Right cardiac atrium (tissue), 5 donors: Measurements from ENCODE around the gene STK32B. TPM values are rescaled to one million over a fixed set of nuclear protein-coding genes. Genes with fewer than 3 reads are reported as not detected.

Source experiments
- ATAC-seq, 2 donors: fragments of 200-7000 bp; cut with Tn5 transposase; one replicate each; pipeline versions ENCODE4 v1.8.0 to v1.9.1; 2020; ENCODE audit warnings: moderate library complexity in 2 of 2, mild to moderate bottlenecking in 1 of 2
- DNase-seq, 3 donors: peaks; one replicate each; pipeline ENCODE4 v3.0.0-alpha.2; 2020
- H3K27ac ChIP-seq: one replicate; pipeline ENCODE4 v1.5.1; 2013; ENCODE audit warnings: mild to moderate bottlenecking, low read length, control low read depth, moderate library complexity
- H3K27me3 ChIP-seq: one replicate; pipeline ENCODE4 v1.6.1; 2013; ENCODE audit not compliant: control insufficient read depth, insufficient read depth
- H3K4me1 ChIP-seq: one replicate; pipeline ENCODE4 v1.6.1; 2013; ENCODE audit warnings: low read length; ENCODE audit not compliant: control insufficient read depth, insufficient read depth
- H3K4me3 ChIP-seq: one replicate; pipeline ENCODE4 v1.5.1; 2013; ENCODE audit warnings: low read length, control low read depth
- H3K9me3 ChIP-seq: one replicate; pipeline ENCODE4 v1.6.1; 2013; ENCODE audit warnings: low read length; ENCODE audit not compliant: control insufficient read depth
- WGBS: extraction: QIAGEN DNeasy Blood & Tissue Kit; methylation state at CpG from one replicate; pipeline ENCODE4 v1.1.7; 2013; 5-methylcytosine and 5-hydroxymethylcytosine counted together
- intact Hi-C, 4 donors: fragments of 100-400 bp; cut with DNase I; formaldehyde crosslinking; loops; one replicate each; pipeline versions ENCODE4 v1.11.0 to v1.14.0; 2022 to 2023
- polyA plus RNA-seq: library from polyadenylated mRNA; stranded (reverse); fragments of 200-250 nt; gene quantifications from one replicate; pipeline ENCODE4 v1.2.3, GENCODE V29; 2013
- total RNA-seq, 4 donors: library from RNA; stranded (reverse); fragmentation: NEBNext Ultra II Directional; extraction: Animal tissue kit (Norgen Biotek cat#: 25700); gene quantifications; one replicate each; pipeline ENCODE4 v1.2.1, GENCODE V29; 2021
- donor health status: healthy with polysubstance abuse.
- donor health status: DM: no; HTN: yes; CAD: no.
- donor health status: DM: no; HTN: no; CAD: no.
- donor health status: DM: no; HTN: yes; CAD: no; lungs with severe emphysema.
- donor health status: DM: yes; HTN: yes; CAD: no.

STK32B gene
- total and polyA plus RNA-seq, 5 donors = 0.02 to 0.56 (median 0.29) TPM

DNA sequence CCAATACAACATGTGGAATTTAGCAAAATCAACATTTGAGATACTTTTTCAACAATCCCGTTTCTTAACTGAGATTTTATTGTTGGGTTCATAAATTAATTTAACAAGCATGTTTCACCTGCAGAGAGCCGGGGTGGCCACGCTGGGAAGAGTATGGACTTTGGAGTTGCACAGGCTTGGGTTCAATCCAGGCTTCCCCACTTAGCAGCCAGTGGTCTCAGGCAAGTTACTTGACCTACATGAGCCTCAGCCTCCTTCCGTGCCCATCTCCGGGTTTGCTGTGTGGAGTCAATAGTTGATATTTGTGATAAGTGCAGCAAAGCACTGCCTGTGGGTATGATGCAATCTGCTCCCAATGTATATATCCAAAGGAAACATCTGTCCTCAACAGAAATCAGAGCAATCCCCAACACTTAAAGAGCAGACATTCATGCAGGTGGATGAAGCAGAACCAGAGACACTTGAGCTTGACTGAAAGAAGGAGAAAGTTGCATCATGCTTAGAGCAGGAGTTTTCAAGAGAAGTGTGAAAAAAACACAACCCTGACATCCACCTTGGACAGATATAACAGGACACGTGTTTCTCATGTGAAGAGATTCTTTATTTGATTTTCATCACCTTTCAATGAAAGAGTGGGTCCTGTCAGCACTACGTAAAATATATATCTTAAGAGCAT is 37.1 kb upstream of the STK32B start:
- ATAC-seq (no peak), DNase-seq (no peak)
- 72% methylated on average over 7 of the region's 7 CpGs for WGBS

GRCh38 chr4:5018096-5018495 is 33.2 kb upstream of the STK32B start:
- 23% methylated on average over 2 of the region's 2 CpGs for WGBS
- H3K27ac ChIP-seq = no peak overlapping the region
- intact Hi-C loops = no loop called here
- H3K4me3 ChIP-seq = no peak overlapping the region
- no peaks in the 10 kb centered on the region for H3K27me3 ChIP-seq
- ATAC-seq (no peak), DNase-seq (no peak)
- no peaks in the 10 kb centered on the region for H3K9me3 ChIP-seq
- no peaks in the 10 kb centered on the region for H3K4me1 ChIP-seq

More for the DNA sequence above, 37.1 kb upstream of the STK32B start:
- H3K27ac ChIP-seq = no peak overlapping the region
- H3K4me3 ChIP-seq = no peak overlapping the region
- no peaks in the 10 kb centered on the region for H3K4me1 ChIP-seq
- intact Hi-C loops = no loop called here
- no peaks in the 10 kb centered on the region for H3K27me3 ChIP-seq
- no peaks in the 10 kb centered on the region for H3K9me3 ChIP-seq

DNA sequence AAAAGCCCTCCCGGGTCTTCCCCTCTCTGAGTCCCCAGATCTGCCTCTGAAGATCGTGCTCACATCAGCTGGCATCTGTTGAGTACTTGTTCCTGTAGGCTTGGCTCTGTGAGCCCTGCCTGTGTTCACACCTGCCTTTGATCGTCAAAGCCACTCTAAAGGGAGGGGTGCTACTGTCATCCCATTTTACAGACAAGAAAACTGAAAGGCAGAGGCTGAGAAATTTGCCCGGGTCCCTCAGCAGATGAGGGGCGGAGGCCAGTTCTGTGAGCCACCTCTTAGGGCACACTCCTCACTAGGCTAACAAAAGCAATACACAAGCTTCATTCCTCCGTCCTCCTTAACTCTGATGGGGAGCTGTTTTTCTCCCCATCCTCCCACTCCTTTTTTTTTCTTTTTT is 32.7 kb upstream of the STK32B start:
- WGBS = 39% methylated on average over 6 of the region's 6 CpGs
- no peaks in the 10 kb centered on the region for H3K9me3 ChIP-seq
- intact Hi-C loops = no loop called here
- H3K27ac ChIP-seq = no peak overlapping the region
- ATAC-seq (no peak), DNase-seq (no peak)
- H3K4me1 ChIP-seq = no peaks in the 10 kb centered on the region
- no peaks in the 10 kb centered on the region for H3K27me3 ChIP-seq
- H3K4me3 ChIP-seq = no peak overlapping the region

GRCh38 chr4:5019274-5019673 is 32.0 kb upstream of the STK32B start, which contains the start of gene CYTL1:
Gene CYTL1, minus strand, starts transcription at chr4:5019458. Its CDS starts 13 bp downstream, at chr4:5019445.
- Histone ChIP-seq H3K27ac (no peak within 1 kb of the TSS), H3K9me3 (no peaks in the 10 kb centered on the region), H3K4me3 (no peak within 1 kb of the TSS), H3K27me3 (no peaks in the 10 kb centered on the region), H3K4me1 (no peaks in the 10 kb centered on the region)
- peak in 2 of 3 donors; percentile 60 to 64 for DNase-seq
- intact Hi-C loops = no loop called here
- 5% methylated on average over 28 of the region's 28 CpGs for WGBS
- ATAC-seq = peak; percentile 47 to 61

DNA sequence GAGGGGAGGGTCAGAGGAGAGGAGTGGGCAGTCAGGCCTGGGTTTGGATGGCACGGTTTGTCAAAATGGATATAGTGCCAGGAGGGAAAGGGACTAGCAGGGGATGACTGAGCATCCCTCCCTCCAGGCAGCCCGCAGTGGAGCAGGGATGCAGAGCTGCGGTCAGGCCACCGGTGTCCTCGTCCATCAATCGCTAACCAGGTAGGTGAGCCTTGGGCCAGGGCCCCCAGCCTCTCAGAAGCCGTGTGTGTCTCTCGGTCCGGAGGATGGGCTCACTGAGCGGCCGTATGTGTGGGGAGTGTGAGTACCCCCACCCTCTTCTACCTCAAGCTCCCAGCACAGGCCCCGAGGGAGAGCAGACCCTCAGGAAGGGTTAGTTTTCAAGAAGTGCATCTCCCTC is 31.5 kb upstream of the STK32B start:
- Histone ChIP-seq H3K9me3 (no peaks in the 10 kb centered on the region), H3K4me1 (no peaks in the 10 kb centered on the region), H3K4me3 (no peak overlapping the region), H3K27me3 (no peaks in the 10 kb centered on the region), H3K27ac (no peak overlapping the region)
- DNase-seq = no peak
- 78% methylated on average over 12 of the region's 12 CpGs for WGBS
- ATAC-seq = no peak
- intact Hi-C loops = no loop called here

GRCh38 chr4:5020341-5020740 is 30.9 kb upstream of the STK32B start:
- H3K4me1 ChIP-seq = no peaks in the 10 kb centered on the region
- no peak for DNase-seq
- H3K9me3 ChIP-seq = no peaks in the 10 kb centered on the region
- no peak overlapping the region for H3K4me3 ChIP-seq
- WGBS = 86% methylated on average over 1 of the region's 1 CpG
- no peaks in the 10 kb centered on the region for H3K27me3 ChIP-seq
- H3K27ac ChIP-seq = no peak overlapping the region
- intact Hi-C loops = no loop called here
- ATAC-seq = no peak

DNA sequence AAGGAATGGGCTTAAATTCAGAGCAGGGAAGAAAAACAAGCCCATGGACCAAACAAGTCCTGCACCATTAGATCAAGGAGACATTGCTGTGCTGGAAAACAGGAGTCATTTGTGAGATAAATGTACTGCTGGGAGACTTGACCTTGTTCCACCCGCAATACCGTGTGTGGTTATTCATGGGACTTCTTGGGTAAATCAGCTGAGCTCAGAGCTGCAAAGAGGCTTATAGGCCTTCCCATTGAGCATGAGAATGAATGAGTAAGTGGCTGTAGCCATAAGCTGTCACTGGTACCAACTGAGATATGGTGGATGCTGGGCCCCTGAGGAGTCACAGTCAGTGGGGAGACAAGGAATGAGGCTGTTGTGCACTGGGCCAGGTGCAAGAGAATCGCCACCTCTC is 29.7 kb upstream of the STK32B start:
- ATAC-seq = no peak
- WGBS = 74% methylated on average over 3 of the region's 3 CpGs

GRCh38 chr4:5024673-5025072 is 26.6 kb upstream of the STK32B start:
- Histone ChIP-seq H3K4me1 (no peaks in the 10 kb centered on the region), H3K27me3 (no peaks in the 10 kb centered on the region), H3K9me3 (no peaks in the 10 kb centered on the region), H3K4me3 (no peak overlapping the region), H3K27ac (no peak overlapping the region)
- intact Hi-C loops = no loop called here
- WGBS = 68% methylated on average over 6 of the region's 6 CpGs
- no peak for DNase-seq
- no peak for ATAC-seq

More for the DNA sequence above, 29.7 kb upstream of the STK32B start:
- no peak overlapping the region for H3K27ac ChIP-seq
- H3K4me3 ChIP-seq = no peak overlapping the region
- H3K9me3 ChIP-seq = no peaks in the 10 kb centered on the region
- H3K4me1 ChIP-seq = no peaks in the 10 kb centered on the region
- DNase-seq = no peak
- H3K27me3 ChIP-seq = no peaks in the 10 kb centered on the region
- intact Hi-C loops = no loop called here

- H3K9me3 ChIP-seq = no peaks in the 10 kb centered on the region
- 77% methylated on average over 3 of the region's 3 CpGs for WGBS
- no peak for DNase-seq
Measured at GRCh38 chr4:5026371-5026770, 24.9 kb upstream of the STK32B start.

GRCh38 chr4:5027346-5027745 is 23.9 kb upstream of the STK32B start:
- intact Hi-C loops = no loop called here
- no peak for ATAC-seq

More at GRCh38 chr4:5026371-5026770, 24.9 kb upstream of the STK32B start:
- Histone ChIP-seq H3K27me3 (no peaks in the 10 kb centered on the region), H3K27ac (no peak overlapping the region), H3K4me1 (no peaks in the 10 kb centered on the region), H3K4me3 (no peak overlapping the region)
- intact Hi-C loops = no loop called here
- ATAC-seq = no peak

DNA sequence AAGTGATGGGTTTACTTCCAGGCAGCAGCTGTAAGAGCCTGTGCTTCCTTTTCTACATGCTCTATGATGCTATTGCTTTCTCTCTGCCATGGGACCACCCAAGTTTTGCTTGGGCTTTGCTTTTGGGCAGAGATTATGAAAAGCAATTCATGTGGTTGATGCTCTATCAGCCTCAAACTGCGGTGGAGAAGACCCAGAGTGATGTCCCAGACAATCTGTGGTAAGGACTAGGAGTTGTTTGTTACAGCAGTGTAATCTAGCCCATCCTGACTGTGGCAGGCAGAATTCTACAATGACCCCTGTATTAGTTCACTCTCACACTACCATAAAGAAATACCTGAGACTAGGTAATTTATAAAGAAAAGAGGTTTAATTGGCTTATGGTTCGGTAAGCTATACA is 22.8 kb upstream of the STK32B start:
- intact Hi-C loops = no loop called here
- no peak overlapping the region for H3K27ac ChIP-seq
- WGBS = 88% methylated on average over 2 of the region's 2 CpGs
- ATAC-seq (no peak), DNase-seq (no peak)
- H3K9me3 ChIP-seq = no peaks in the 10 kb centered on the region
- H3K27me3 ChIP-seq = no peaks in the 10 kb centered on the region
- peaks cover 3% of the 10 kb centered on the region for H3K4me1 ChIP-seq
- no peak overlapping the region for H3K4me3 ChIP-seq

More at GRCh38 chr4:5027346-5027745, 23.9 kb upstream of the STK32B start:
- H3K9me3 ChIP-seq = no peaks in the 10 kb centered on the region
- no peak for DNase-seq
- no peaks in the 10 kb centered on the region for H3K4me1 ChIP-seq
- no peaks in the 10 kb centered on the region for H3K27me3 ChIP-seq
- no peak overlapping the region for H3K27ac ChIP-seq
- no peak overlapping the region for H3K4me3 ChIP-seq

GRCh38 chr4:5029447-5029846 is 21.8 kb upstream of the STK32B start:
- DNase-seq = no peak
- H3K4me3 ChIP-seq = no peak overlapping the region
- no peaks in the 10 kb centered on the region for H3K9me3 ChIP-seq
- H3K27me3 ChIP-seq = no peaks in the 10 kb centered on the region
- no peak overlapping the region for H3K27ac ChIP-seq
- intact Hi-C loops = no loop called here
- peaks cover 5% of the 10 kb centered on the region for H3K4me1 ChIP-seq
- ATAC-seq = no peak
- WGBS = 86% methylated on average over 8 of the region's 8 CpGs
